Endothelial cell of umbilical vein (primary cell): ENCODE results near the gene SNAP23.

Source experiments
- CTCF ChIP-seq, 2 donors: IDR thresholded peaks; 1 replicate in 1 of 2; 2 replicates in 1 of 2; pipeline ENCODE4 v1.5.1; 2011; ENCODE audit warnings: low read length in 2 of 2, mild to moderate bottlenecking in 2 of 2, moderate library complexity in 2 of 2, control low read depth in 1 of 2, inconsistent platforms in 1 of 2, low read depth in 1 of 2; ENCODE audit not compliant: insufficient read depth in 1 of 2; ENCODE audit errors: extremely low read depth in 1 of 2
- EZH2 ChIP-seq: IDR thresholded peaks from 2 replicates; pipeline ENCODE4 v1.6.1; 2012; ENCODE audit warnings: borderline replicate concordance, low read depth, mild to moderate bottlenecking, moderate library complexity, low read length, inconsistent platforms; ENCODE audit not compliant: severe bottlenecking
- MYC ChIP-seq: IDR thresholded peaks from one replicate; pipeline ENCODE4 v1.6.1; 2011; ENCODE audit warnings: mild to moderate bottlenecking, low read depth, low read length
- POLR2A ChIP-seq: IDR thresholded peaks from 2 replicates; pipeline ENCODE4 v1.6.1; 2012; ENCODE audit warnings: low read depth, mild to moderate bottlenecking, control low read depth, low read length
- POLR2AphosphoS5 ChIP-seq: IDR thresholded peaks from 2 replicates; pipeline ENCODE4 v1.6.1; 2012; ENCODE audit warnings: low read depth, mild to moderate bottlenecking, control low read depth, low read length, moderate library complexity; ENCODE audit not compliant: insufficient read depth

- TF ChIP-seq CTCF (IDR thresholded peaks at IDR 0.05; ENCODE audit: extremely low read depth in 1 of 2, insufficient read depth in 1 of 2, low read depth in 1 of 2, low read length in 2 of 2): no peak
- TF ChIP-seq EZH2: no peak
- TF ChIP-seq MYC: no peak
- TF ChIP-seq POLR2A: no peak
- TF ChIP-seq POLR2AphosphoS5: no peak
These were observed 52.4 kb downstream of the SNAP23 start for GRCh38 chr15:42547918-42548248.
